Karpas-422 (cell line): Measurements from ENCODE around the gene CLIC5. TPM values are rescaled to one million over a fixed set of nuclear protein-coding genes. Genes with fewer than 3 reads are reported as not detected.

Source experiments
- DNase-seq: peaks from one replicate; pipeline ENCODE4 v3.0.0-alpha.2; 2015
- H2AFZ ChIP-seq: fragments of 200-600 bp; sonication (generic); 2 replicates; pipeline ENCODE4 v1.6.1; 2014; ENCODE audit warnings: antibody characterized with exemption, low read length, mixed read lengths
- H3K27ac ChIP-seq: fragments of 200-600 bp; sonication (generic); 2 replicates; pipeline ENCODE4 v1.5.1; 2014; ENCODE audit warnings: mild to moderate bottlenecking, low read length, moderate library complexity
- H3K27me3 ChIP-seq: fragments of 200-600 bp; sonication (generic); 2 replicates; pipeline ENCODE4 v1.6.1; 2014; ENCODE audit warnings: low read length, mixed read lengths
- H3K36me3 ChIP-seq: fragments of 200-600 bp; sonication (generic); 2 replicates; pipeline ENCODE4 v1.6.1; 2014; ENCODE audit warnings: low read length, mixed read lengths; ENCODE audit not compliant: insufficient read depth
- H3K4me1 ChIP-seq: fragments of 200-600 bp; sonication (generic); 2 replicates; pipeline ENCODE4 v1.6.1; 2014; ENCODE audit warnings: mild to moderate bottlenecking, low read length, mixed read lengths
- H3K4me2 ChIP-seq: fragments of 200-600 bp; sonication (generic); 2 replicates; pipeline ENCODE4 v1.6.1; 2014; ENCODE audit warnings: low read length, low read depth, mild to moderate bottlenecking; ENCODE audit not compliant: poor library complexity, severe bottlenecking
- H3K4me3 ChIP-seq: fragments of 200-600 bp; sonication (generic); 2 replicates; pipeline ENCODE4 v1.5.1; 2014; ENCODE audit warnings: mild to moderate bottlenecking, antibody characterized with exemption, low read length, mixed read lengths
- H3K79me2 ChIP-seq: fragments of 200-600 bp; sonication (generic); 2 replicates; pipeline ENCODE4 v1.6.1; 2014; ENCODE audit warnings: mild to moderate bottlenecking, low read length, mixed read lengths
- H3K9ac ChIP-seq: fragments of 200-600 bp; sonication (generic); 2 replicates; pipeline ENCODE4 v1.6.0; 2014; ENCODE audit warnings: low read length
- H3K9me2 ChIP-seq: fragments of 200-600 bp; sonication (generic), shearing (Covaris generic); replicated peaks from 2 replicates; pipeline ENCODE4 v1.6.0; 2014; ENCODE audit warnings: mild to moderate bottlenecking, low read length, moderate library complexity; ENCODE audit not compliant: insufficient read depth
- H3K9me3 ChIP-seq: fragments of 300-700, 200-600 bp; sonication (generic); 2 replicates; pipeline ENCODE4 v1.6.1; 2014; ENCODE audit warnings: low read length, mixed read lengths
- H4K20me1 ChIP-seq: fragments of 200-600 bp; sonication (generic); 2 replicates; pipeline ENCODE4 v1.6.1; 2014; ENCODE audit warnings: mild to moderate bottlenecking, antibody characterized with exemption, low read length, low read depth; ENCODE audit not compliant: insufficient read depth
- total RNA-seq: library from RNA; depleted of rRNA; stranded (reverse); fragments of >200 nt; shearing (Covaris generic); gene quantifications from 2 replicates; pipeline ENCODE4 v1.2.3, GENCODE V29; 2014; ENCODE audit warnings: low replicate concordance

The CLIC5 gene
- total RNA-seq, 1 experiment from 2014 or later = not detected

GRCh38 chr6:45971287-45971686, 44.4 kb downstream of the CLIC5 start:
- no peaks in the 10 kb centered on the region for H3K9me2 ChIP-seq
- H2AFZ ChIP-seq = no peak overlapping the region
- no peaks in the 10 kb centered on the region for H3K4me1 ChIP-seq
- H3K9ac ChIP-seq = no peak overlapping the region
- H3K9me3 ChIP-seq = no peaks in the 10 kb centered on the region
- H3K4me2 ChIP-seq = no peak overlapping the region
- no peaks in the 10 kb centered on the region for H3K79me2 ChIP-seq
- H3K4me3 ChIP-seq = no peak overlapping the region
- no peaks in the 10 kb centered on the region for H4K20me1 ChIP-seq
- H3K36me3 ChIP-seq = no peaks in the 10 kb centered on the region
- no peaks in the 10 kb centered on the region for H3K27me3 ChIP-seq
- H3K27ac ChIP-seq = no peak overlapping the region
- no peak for DNase-seq

GRCh38 chr6:45970326-45970725, 45.3 kb downstream of the CLIC5 start:
- Histone ChIP-seq H3K36me3 (no peaks in the 10 kb centered on the region), H3K27me3 (no peaks in the 10 kb centered on the region), H2AFZ (no peak overlapping the region), H4K20me1 (no peaks in the 10 kb centered on the region), H3K4me1 (no peaks in the 10 kb centered on the region), H3K9ac (no peak overlapping the region), H3K9me3 (no peaks in the 10 kb centered on the region), H3K4me3 (no peak overlapping the region), H3K9me2 (no peaks in the 10 kb centered on the region), H3K4me2 (no peak overlapping the region), H3K27ac (no peak overlapping the region), H3K79me2 (no peaks in the 10 kb centered on the region)
- DNase-seq = no peak

- DNase-seq = no peak
- H3K27ac ChIP-seq = no peak overlapping the region
- no peak overlapping the region for H3K9ac ChIP-seq
- H3K36me3 ChIP-seq = no peaks in the 10 kb centered on the region
- no peaks in the 10 kb centered on the region for H3K9me2 ChIP-seq
- no peak overlapping the region for H3K4me3 ChIP-seq
- no peaks in the 10 kb centered on the region for H3K9me3 ChIP-seq
- H3K4me2 ChIP-seq = no peak overlapping the region
- no peaks in the 10 kb centered on the region for H3K4me1 ChIP-seq
- no peaks in the 10 kb centered on the region for H3K79me2 ChIP-seq
- no peak overlapping the region for H2AFZ ChIP-seq
- H4K20me1 ChIP-seq = no peaks in the 10 kb centered on the region
- H3K27me3 ChIP-seq = no peaks in the 10 kb centered on the region
Measured at GRCh38 chr6:45969883-45970282, 45.8 kb downstream of the CLIC5 start.

GRCh38 chr6:45969026-45969425, 46.6 kb downstream of the CLIC5 start:
- Histone ChIP-seq H3K27ac (no peak overlapping the region), H3K4me2 (no peak overlapping the region), H2AFZ (no peak overlapping the region), H3K27me3 (no peaks in the 10 kb centered on the region), H3K4me3 (no peak overlapping the region), H3K79me2 (no peaks in the 10 kb centered on the region), H3K4me1 (no peaks in the 10 kb centered on the region), H3K9ac (no peak overlapping the region), H3K9me2 (no peaks in the 10 kb centered on the region), H3K9me3 (no peaks in the 10 kb centered on the region), H3K36me3 (no peaks in the 10 kb centered on the region), H4K20me1 (no peaks in the 10 kb centered on the region)
- DNase-seq = no peak

GRCh38 chr6:45967363-45967762, 48.3 kb downstream of the CLIC5 start:
- Histone ChIP-seq H3K27ac (no peak overlapping the region), H4K20me1 (no peaks in the 10 kb centered on the region), H3K27me3 (no peaks in the 10 kb centered on the region), H3K79me2 (no peaks in the 10 kb centered on the region), H3K9me3 (no peaks in the 10 kb centered on the region), H3K9ac (no peak overlapping the region), H3K9me2 (no peaks in the 10 kb centered on the region), H2AFZ (no peak overlapping the region), H3K4me2 (no peak overlapping the region), H3K4me3 (no peak overlapping the region), H3K4me1 (no peaks in the 10 kb centered on the region), H3K36me3 (no peaks in the 10 kb centered on the region)
- DNase-seq = no peak

- no peak overlapping the region for H3K9ac ChIP-seq
- H3K9me3 ChIP-seq = no peaks in the 10 kb centered on the region
- no peaks in the 10 kb centered on the region for H4K20me1 ChIP-seq
- H3K4me1 ChIP-seq = no peaks in the 10 kb centered on the region
- no peak overlapping the region for H3K27ac ChIP-seq
- H3K9me2 ChIP-seq = no peaks in the 10 kb centered on the region
- H3K79me2 ChIP-seq = no peaks in the 10 kb centered on the region
- H3K4me2 ChIP-seq = no peak overlapping the region
- DNase-seq = no peak
- H3K4me3 ChIP-seq = no peak overlapping the region
- no peak overlapping the region for H2AFZ ChIP-seq
- no peaks in the 10 kb centered on the region for H3K36me3 ChIP-seq
- H3K27me3 ChIP-seq = no peaks in the 10 kb centered on the region
Measured at GRCh38 chr6:45966797-45967196, 48.9 kb downstream of the CLIC5 start.

- Histone ChIP-seq H3K4me2 (no peak overlapping the region), H3K4me1 (no peaks in the 10 kb centered on the region), H3K9me3 (no peaks in the 10 kb centered on the region), H3K4me3 (no peak overlapping the region), H3K27me3 (no peaks in the 10 kb centered on the region), H3K9me2 (no peaks in the 10 kb centered on the region), H3K79me2 (no peaks in the 10 kb centered on the region), H3K27ac (no peak overlapping the region), H3K9ac (no peak overlapping the region), H4K20me1 (no peaks in the 10 kb centered on the region), H3K36me3 (no peaks in the 10 kb centered on the region), H2AFZ (no peak overlapping the region)
- DNase-seq = no peak
Measured at GRCh38 chr6:45966340-45966739, 49.3 kb downstream of the CLIC5 start.

- Histone ChIP-seq H3K9me3 (no peaks in the 10 kb centered on the region), H3K4me1 (no peaks in the 10 kb centered on the region), H3K79me2 (no peaks in the 10 kb centered on the region), H3K27me3 (no peaks in the 10 kb centered on the region), H3K4me2 (no peak overlapping the region), H4K20me1 (no peaks in the 10 kb centered on the region), H3K9me2 (no peaks in the 10 kb centered on the region), H3K27ac (no peak overlapping the region), H2AFZ (no peak overlapping the region), H3K36me3 (no peaks in the 10 kb centered on the region), H3K9ac (no peak overlapping the region), H3K4me3 (no peak overlapping the region)
- no peak for DNase-seq
Measured at GRCh38 chr6:45965792-45966191, 49.9 kb downstream of the CLIC5 start.

- H3K9ac ChIP-seq = no peak overlapping the region
- no peaks in the 10 kb centered on the region for H3K79me2 ChIP-seq
- no peaks in the 10 kb centered on the region for H3K9me3 ChIP-seq
- H4K20me1 ChIP-seq = no peaks in the 10 kb centered on the region
- H3K4me2 ChIP-seq = no peak overlapping the region
- no peaks in the 10 kb centered on the region for H3K9me2 ChIP-seq
- H3K36me3 ChIP-seq = no peaks in the 10 kb centered on the region
- no peaks in the 10 kb centered on the region for H3K27me3 ChIP-seq
- H2AFZ ChIP-seq = no peak overlapping the region
- H3K4me3 ChIP-seq = no peak overlapping the region
- no peaks in the 10 kb centered on the region for H3K4me1 ChIP-seq
- H3K27ac ChIP-seq = no peak overlapping the region
- DNase-seq = no peak
Measured at GRCh38 chr6:45965007-45965406, 50.7 kb downstream of the CLIC5 start.
